Measurements from ENCODE around the gene LMNB1.
A peak's percentile ranks its signal among the peaks of the same experiment; 100 is the strongest.
"Not testable (repeated sequence)": the region's sequence is repeated elsewhere in the genome, so short reads cannot be mapped to it uniquely, and the experiment has no call there.

The LMNB1 gene

DNA sequence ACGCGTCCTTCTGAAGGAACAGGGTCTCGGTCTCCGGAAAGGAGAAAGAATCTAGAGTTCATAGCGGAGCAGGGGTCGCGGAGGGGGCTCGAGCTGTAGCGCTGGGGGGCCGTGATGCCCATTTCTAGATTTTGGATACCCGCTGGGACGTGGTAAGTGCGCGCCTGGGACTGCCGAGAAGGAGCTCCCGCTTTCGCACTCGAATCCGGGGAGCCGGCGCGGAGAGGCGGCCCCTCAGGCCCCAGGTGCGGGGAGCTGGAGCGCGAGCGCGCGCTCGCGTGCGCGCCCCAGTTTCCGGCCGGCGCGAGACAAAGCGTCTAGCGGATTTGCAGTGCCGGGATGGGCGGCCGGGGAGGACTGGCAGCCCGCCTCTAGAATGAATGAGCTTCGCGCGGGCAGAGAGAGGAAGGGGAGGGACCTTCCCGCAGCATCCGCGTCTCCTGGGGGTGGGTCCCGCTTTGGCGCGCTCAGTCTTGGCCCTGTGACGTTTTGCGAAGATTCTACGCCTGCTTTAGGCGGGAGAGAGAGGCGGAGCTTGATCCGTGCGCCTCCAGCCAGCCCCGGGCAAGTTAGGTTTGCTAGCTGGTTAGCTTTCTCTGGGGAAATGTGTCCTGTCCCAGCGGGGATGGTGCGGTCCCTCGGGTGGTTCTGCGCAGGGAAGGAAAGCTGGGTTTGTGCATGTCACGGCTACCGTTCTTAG is 1.2 kb downstream of the LMNB1 start:
- DNase-seq (ENCODE audit: low read depth): peak; percentile 98
- TF ChIP-seq, protein P1, sequence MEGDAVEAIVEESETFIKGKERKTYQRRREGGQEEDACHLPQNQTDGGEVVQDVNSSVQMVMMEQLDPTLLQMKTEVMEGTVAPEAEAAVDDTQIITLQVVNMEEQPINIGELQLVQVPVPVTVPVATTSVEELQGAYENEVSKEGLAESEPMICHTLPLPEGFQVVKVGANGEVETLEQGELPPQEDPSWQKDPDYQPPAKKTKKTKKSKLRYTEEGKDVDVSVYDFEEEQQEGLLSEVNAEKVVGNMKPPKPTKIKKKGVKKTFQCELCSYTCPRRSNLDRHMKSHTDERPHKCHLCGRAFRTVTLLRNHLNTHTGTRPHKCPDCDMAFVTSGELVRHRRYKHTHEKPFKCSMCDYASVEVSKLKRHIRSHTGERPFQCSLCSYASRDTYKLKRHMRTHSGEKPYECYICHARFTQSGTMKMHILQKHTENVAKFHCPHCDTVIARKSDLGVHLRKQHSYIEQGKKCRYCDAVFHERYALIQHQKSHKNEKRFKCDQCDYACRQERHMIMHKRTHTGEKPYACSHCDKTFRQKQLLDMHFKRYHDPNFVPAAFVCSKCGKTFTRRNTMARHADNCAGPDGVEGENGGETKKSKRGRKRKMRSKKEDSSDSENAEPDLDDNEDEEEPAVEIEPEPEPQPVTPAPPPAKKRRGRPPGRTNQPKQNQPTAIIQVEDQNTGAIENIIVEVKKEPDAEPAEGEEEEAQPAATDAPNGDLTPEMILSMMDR (IDR thresholded peaks at IDR 0.05; ENCODE audit: low read depth, low read length): no peak
- TF ChIP-seq POLR2A (IDR thresholded peaks at IDR 0.05; ENCODE audit: extremely low read depth, insufficient read length) (peak; percentile 82), MYC (IDR thresholded peaks at IDR 0.05; ENCODE audit: low read depth, low read length) (no peak)
- TF ChIP-seq, protein P2, sequence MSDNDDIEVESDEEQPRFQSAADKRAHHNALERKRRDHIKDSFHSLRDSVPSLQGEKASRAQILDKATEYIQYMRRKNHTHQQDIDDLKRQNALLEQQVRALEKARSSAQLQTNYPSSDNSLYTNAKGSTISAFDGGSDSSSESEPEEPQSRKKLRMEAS (IDR thresholded peaks at IDR 0.05; ENCODE audit: low read depth, low read length): no peak
- peak overlapping the region; percentile 99 for H3K4me3 ChIP-seq (ENCODE audit: low read depth, low read length)

DNA sequence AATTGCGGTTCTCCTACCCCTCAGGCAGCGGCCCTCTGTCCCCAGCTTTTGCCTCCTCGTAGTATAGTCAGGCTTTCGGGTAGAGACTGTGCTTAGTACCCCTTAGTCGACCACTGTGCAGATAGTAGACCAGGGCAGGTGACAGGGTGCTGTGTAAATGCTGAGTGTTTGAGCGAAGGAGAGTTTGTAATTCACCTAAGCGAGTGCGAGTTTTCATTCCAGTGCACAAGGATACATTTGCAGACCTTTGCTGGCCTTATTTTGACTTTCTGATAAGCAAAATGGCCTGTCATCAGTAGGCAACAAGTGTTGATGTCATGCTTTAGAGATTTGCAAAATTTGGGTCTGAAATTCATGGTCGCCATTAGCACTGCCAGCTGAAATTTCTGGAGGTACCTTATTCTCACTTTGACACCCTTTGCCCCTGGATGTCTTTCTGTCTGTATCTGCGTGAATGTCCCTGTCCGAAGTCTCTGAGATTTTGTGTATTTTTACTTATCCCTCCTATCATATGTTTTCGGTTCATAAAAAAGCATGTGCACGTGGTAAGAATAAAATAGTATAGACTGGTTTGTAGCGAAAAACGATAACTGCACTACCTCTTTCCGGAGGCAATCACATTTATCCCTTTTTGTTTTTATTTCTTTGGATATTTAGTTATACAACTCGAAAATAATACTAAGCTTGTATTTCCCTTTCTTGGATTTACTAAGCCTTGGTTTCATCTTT is 1.9 kb downstream of the LMNB1 start:
- no peak for DNase-seq (ENCODE audit: low read depth)
- TF ChIP-seq, protein P1 (IDR thresholded peaks at IDR 0.05; ENCODE audit: low read depth, low read length): no peak
- TF ChIP-seq, protein P2 (IDR thresholded peaks at IDR 0.05; ENCODE audit: low read depth, low read length): peak; percentile 60
- TF ChIP-seq MYC (IDR thresholded peaks at IDR 0.05; ENCODE audit: low read depth, low read length): no peak; the same call in 1 of the 2 replicates
- no peak for TF ChIP-seq POLR2A (IDR thresholded peaks at IDR 0.05; ENCODE audit: extremely low read depth, insufficient read length)
- H3K4me3 ChIP-seq (ENCODE audit: low read depth, low read length): peak overlapping the region; percentile 99

DNA sequence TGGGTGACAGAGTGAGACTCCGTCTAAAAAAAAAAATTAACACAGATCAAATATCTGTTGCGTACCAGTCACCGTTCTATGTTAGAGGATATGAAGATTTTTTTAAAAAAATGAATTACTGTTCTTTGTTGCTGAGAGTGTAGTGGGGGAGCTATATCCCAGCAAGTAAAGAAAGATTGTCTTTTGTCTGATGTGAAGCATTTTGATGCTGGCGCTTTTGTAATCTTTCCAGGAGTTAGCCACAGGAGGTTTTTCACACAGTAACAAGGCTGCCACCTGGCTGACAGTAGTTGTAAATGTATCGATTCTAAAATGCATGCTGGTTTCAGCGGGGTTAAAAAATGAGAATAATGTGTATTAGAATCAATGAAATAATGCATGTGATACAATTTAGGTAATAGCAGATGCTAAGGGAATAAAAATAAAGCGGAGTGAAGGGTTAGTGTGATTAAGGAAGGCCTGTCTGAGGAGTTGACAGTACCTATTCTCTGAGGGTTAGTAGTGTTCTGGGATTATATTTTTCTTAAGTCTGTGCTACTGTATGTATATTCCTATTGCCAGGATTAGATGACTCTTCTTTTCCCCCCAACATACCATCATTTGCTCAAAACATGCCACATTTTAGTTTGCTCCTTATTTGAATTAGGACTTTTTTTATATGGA is 3.4 kb downstream of the LMNB1 start:
- peak; percentile 86 for DNase-seq (ENCODE audit: low read depth)
- H3K4me3 ChIP-seq (ENCODE audit: low read depth, low read length): peak overlapping the region; percentile 99
- TF ChIP-seq, protein P2 (IDR thresholded peaks at IDR 0.05; ENCODE audit: low read depth, low read length): 0 out of 2 replicates have a peak, but pooled peaks have one; percentile 17
- TF ChIP-seq, protein P1 (IDR thresholded peaks at IDR 0.05; ENCODE audit: low read depth, low read length): peak; percentile 50
- no peak for TF ChIP-seq MYC (IDR thresholded peaks at IDR 0.05; ENCODE audit: low read depth, low read length)

DNA sequence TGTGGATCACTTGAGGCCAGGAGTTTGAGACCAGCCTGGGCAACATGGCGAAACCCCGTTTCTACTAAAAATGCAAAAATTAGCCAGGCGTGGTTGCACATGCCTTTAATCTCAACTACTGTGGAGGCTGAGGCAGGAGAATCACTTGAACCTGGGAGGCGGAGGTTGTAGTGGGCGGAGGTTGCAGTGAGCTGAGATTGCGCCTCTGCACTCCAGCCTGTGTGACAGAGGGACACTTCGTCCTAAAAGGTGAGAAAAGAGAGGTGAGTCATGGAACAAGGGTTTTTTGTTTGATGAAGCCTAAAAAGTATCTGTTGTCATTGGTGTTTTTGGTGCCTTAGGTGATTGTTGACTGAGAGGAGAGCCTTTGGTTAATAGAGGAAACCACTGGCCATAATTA is 11.5 kb downstream of the LMNB1 start:
- DNase-seq (ENCODE audit: low read depth); H3K4me3 ChIP-seq (ENCODE audit: low read depth, low read length): not testable (repeated sequence)

DNA sequence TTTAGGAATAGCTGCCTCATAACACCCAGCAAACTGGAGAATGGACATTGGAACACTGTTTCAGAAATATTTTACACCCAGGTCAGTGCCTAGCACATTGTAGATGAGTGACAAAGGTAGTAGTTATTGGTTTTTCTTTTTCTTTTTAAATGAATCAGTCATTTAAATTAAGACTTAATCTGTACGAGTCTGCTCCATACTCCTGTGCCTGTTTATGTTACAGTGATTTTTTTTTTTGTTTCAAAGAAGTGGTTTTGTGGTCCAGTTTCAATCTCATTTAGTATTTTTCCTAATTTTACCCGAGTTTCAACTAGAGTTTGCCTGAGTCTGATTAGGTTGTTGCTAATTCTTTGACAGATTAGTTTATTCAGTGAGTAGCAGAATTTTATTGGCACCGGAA is 16.2 kb downstream of the LMNB1 start:
- no peak for TF ChIP-seq MYC (IDR thresholded peaks at IDR 0.05; ENCODE audit: low read depth, low read length)
- TF ChIP-seq, protein P1 (IDR thresholded peaks at IDR 0.05; ENCODE audit: low read depth, low read length): no peak
- TF ChIP-seq, protein P2 (IDR thresholded peaks at IDR 0.05; ENCODE audit: low read depth, low read length): no peak
- TF ChIP-seq POLR2A (IDR thresholded peaks at IDR 0.05; ENCODE audit: extremely low read depth, insufficient read length): no peak
- no peak for DNase-seq (ENCODE audit: low read depth)
- H3K4me3 ChIP-seq (ENCODE audit: low read depth, low read length): no peak overlapping the region

DNA sequence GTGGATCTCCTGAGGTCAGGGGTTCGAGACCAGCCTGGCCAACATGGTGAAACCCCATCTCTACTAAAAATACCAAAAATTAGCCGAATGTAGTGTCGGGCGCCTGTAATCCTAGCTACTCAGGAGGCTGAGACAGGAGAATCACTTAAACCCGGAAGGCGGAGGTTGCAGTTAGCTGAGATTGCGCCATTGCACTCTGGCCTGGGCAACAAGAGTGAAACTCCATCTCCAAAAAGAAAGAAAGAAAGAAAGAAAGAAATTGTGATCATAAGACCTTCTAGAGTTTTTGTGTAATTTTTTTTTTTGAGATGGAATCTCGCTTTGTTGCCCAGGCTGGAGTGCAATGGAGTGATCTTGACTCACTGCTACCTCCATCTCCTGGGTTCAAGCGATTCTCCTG is 16.7 kb downstream of the LMNB1 start:
- not testable (repeated sequence) for DNase-seq (ENCODE audit: low read depth); H3K4me3 ChIP-seq (ENCODE audit: low read depth, low read length)
